ENCODE measurements around the gene ADARB2. TPM values are rescaled to one million over a fixed set of nuclear protein-coding genes. Genes with fewer than 3 reads are reported as not detected.

Gene ADARB2
- total RNA-seq, 1 donor from 2014 or later: 1.2 TPM

DNA sequence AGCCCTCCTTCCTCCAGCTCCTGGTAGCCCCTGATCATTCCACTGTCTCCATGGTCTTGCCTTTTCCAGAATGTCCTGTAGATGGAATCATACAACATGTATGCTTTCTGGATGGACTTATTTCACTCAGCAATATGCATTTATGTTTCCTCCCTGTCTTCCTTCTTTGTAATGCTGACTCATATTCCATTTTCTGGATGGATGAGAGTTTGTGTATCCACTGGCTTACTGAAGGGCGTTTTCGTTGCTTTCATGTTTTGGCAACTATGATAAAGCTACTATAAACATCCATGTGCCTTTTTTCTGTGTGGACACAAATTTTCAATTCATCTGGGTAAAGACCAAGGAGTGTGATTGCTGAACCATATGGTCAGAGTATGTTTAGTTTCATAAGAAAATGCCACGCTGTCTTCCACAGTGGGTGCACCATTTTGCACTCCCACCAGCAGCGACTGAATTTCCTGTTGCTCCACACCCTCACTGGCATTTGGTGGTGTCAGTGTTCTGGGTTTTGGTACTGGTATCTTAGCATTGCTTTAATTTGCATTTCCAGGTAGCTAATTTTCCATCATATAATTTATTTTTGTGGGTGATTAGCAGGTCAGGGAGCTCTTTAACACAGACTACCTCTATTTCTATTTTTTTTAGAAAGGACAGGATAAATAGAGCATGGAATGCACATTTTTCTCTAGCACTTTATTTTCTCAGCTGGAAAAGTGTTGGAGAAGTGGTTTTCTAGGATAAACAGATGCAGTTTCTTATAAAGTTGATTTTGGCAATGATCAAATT, 429.0 kb downstream of the ADARB2 start:
- TF ChIP-seq, protein P1, sequence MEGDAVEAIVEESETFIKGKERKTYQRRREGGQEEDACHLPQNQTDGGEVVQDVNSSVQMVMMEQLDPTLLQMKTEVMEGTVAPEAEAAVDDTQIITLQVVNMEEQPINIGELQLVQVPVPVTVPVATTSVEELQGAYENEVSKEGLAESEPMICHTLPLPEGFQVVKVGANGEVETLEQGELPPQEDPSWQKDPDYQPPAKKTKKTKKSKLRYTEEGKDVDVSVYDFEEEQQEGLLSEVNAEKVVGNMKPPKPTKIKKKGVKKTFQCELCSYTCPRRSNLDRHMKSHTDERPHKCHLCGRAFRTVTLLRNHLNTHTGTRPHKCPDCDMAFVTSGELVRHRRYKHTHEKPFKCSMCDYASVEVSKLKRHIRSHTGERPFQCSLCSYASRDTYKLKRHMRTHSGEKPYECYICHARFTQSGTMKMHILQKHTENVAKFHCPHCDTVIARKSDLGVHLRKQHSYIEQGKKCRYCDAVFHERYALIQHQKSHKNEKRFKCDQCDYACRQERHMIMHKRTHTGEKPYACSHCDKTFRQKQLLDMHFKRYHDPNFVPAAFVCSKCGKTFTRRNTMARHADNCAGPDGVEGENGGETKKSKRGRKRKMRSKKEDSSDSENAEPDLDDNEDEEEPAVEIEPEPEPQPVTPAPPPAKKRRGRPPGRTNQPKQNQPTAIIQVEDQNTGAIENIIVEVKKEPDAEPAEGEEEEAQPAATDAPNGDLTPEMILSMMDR (IDR thresholded peaks at IDR 0.05): no peak
- H3K27ac ChIP-seq: no peak overlapping the region
- H3K4me1 ChIP-seq: no peaks in the 10 kb centered on the region
- intact Hi-C loops (cut with DNase I): no loop called here
- H3K9me3 ChIP-seq: no peaks in the 10 kb centered on the region
- no peaks in the 10 kb centered on the region for H3K27me3 ChIP-seq
- no peaks in the 10 kb centered on the region for H3K36me3 ChIP-seq
- no peak for ATAC-seq
- DNase-seq: no peak
- H3K4me3 ChIP-seq: no peak overlapping the region

DNA sequence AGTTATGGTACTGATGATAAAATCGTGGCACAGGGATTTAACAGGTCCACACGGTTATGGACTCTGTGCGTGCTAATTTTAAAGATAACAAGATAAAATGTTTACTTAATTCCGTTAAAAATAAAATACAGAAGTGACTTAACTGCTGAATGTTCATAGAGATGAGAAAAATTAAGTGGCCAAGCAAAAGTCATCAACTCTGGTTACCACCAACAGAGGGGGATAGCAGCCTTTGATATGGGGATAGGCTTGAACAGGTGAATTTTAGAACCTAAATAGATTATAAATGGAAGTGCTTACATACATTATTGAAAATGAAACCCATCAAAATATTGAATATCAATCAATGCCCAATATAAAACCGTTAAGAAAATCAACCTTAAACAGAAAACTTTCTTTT, 436.2 kb downstream of the ADARB2 start:
- H3K4me3 ChIP-seq: no peak overlapping the region
- DNase-seq (no peak), ATAC-seq (no peak)
- H3K4me1 ChIP-seq: no peaks in the 10 kb centered on the region
- H3K27ac ChIP-seq: no peak overlapping the region
- no peaks in the 10 kb centered on the region for H3K9me3 ChIP-seq
- TF ChIP-seq, protein P1 (IDR thresholded peaks at IDR 0.05): no peak
- intact Hi-C loops (cut with DNase I): no loop called here
- no peaks in the 10 kb centered on the region for H3K36me3 ChIP-seq
- no peaks in the 10 kb centered on the region for H3K27me3 ChIP-seq

- H3K9me3 ChIP-seq: no peaks in the 10 kb centered on the region
- H3K27ac ChIP-seq: no peak overlapping the region
- ATAC-seq (no peak), DNase-seq (no peak)
- H3K4me1 ChIP-seq: no peaks in the 10 kb centered on the region
- intact Hi-C loops (cut with DNase I): no loop called here
- H3K36me3 ChIP-seq: no peaks in the 10 kb centered on the region
- H3K4me3 ChIP-seq: no peak overlapping the region
- no peaks in the 10 kb centered on the region for H3K27me3 ChIP-seq
- TF ChIP-seq, protein P1 (IDR thresholded peaks at IDR 0.05): no peak
Observed at GRCh38 chr10:1300218-1300617, 437.1 kb downstream of the ADARB2 start.

- Histone ChIP-seq H3K9me3 (no peaks in the 10 kb centered on the region), H3K4me1 (no peaks in the 10 kb centered on the region), H3K36me3 (no peaks in the 10 kb centered on the region), H3K27me3 (peaks cover 10% of the 10 kb centered on the region), H3K27ac (no peak overlapping the region), H3K4me3 (no peak overlapping the region)
- DNase-seq (no peak), ATAC-seq (no peak)
- TF ChIP-seq, protein P1 (IDR thresholded peaks at IDR 0.05): no peak
- intact Hi-C loops (cut with DNase I): no loop called here
Observed at GRCh38 chr10:1299041-1299726, 438.1 kb downstream of the ADARB2 start.

DNA sequence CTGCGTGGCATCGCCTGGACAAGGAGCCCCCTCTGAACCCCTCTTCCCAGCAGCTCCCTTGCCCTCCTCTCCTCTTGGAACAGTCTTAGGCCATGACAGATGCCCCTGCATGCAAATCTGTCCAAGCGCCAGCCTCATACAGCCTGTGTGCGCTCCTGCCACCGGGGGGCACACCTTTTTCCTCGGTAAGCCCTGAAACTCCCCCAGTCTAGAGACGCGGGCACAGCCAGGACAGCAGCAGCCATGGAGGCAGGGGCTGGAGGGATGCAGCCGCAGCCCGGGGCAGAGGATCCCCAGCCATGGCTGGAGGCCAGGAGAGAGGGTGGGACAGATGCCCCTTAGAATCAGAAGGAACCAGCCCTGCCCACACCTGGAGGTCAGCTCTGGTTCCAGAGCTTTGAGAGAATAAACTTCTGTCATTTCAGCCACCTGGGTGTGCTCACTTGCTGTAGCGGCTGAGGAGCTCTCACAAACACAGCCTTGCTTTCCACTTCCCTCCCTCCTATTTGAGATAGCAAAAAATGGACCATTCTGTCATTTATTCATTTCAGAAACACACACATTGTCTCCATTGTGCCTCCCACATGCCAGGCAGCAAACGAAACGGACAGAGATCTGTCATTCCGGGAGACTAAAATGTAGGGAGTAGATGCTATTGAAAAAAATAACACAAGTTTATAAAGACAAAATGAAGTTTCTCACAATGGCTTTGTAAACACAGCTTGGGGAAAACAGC, 439.6 kb downstream of the ADARB2 start:
- TF ChIP-seq, protein P1 (IDR thresholded peaks at IDR 0.05): no peak
- ATAC-seq: no peak
- H3K36me3 ChIP-seq: no peaks in the 10 kb centered on the region
- intact Hi-C loops (cut with DNase I): no loop called here
- no peak for DNase-seq
- H3K4me1 ChIP-seq: no peaks in the 10 kb centered on the region
- H3K4me3 ChIP-seq: no peak overlapping the region
- H3K27ac ChIP-seq: no peak overlapping the region
- H3K9me3 ChIP-seq: no peaks in the 10 kb centered on the region
- H3K27me3 ChIP-seq: peaks cover 11% of the 10 kb centered on the region
